Activated T-cell treated with anti-CD3 and anti-CD28 coated beads, Interleukin-2, amount 50 U/mL, for 4 hours (primary cell): ENCODE results near the gene DGKI. TPM values are rescaled to one million over a fixed set of nuclear protein-coding genes. Genes with fewer than 3 reads are reported as not detected.

Experiments
- ATAC-seq, 2 donors: fragments of 200-7000 bp; cut with Tn5 transposase; one replicate each; pipeline ENCODE4 v1.10.0; 2021
- DNase-seq: peaks from one replicate; pipeline ENCODE4 v3.0.0-alpha.2; 2020
- H3K27me3 Mint-ChIP-seq: one replicate; pipeline ENCODE4 v1.8.0; 2021; ENCODE audit warnings: low read depth, mixed read lengths
- H3K36me3 Mint-ChIP-seq: one replicate; pipeline ENCODE4 v1.8.0; 2022; ENCODE audit warnings: mixed read lengths; ENCODE audit not compliant: insufficient read depth
- H3K4me1 Mint-ChIP-seq: one replicate; pipeline ENCODE4 v1.8.0; 2021; ENCODE audit warnings: low read depth, mixed read lengths
- H3K4me3 Mint-ChIP-seq: one replicate; pipeline ENCODE4 v1.8.0; 2021; ENCODE audit warnings: mild to moderate bottlenecking, moderate library complexity, mixed read lengths
- H3K9me3 Mint-ChIP-seq: one replicate; pipeline ENCODE4 v1.8.0; 2021; ENCODE audit warnings: mixed read lengths
- total RNA-seq, 3 donors: library from RNA; stranded (reverse); gene quantifications; one replicate each; pipeline ENCODE4 v1.2.1, GENCODE V29; 2021

DGKI gene
- total RNA-seq, 3 donors from 2014 or later: 1.2 to 4.3 (median 1.3) TPM

DNA sequence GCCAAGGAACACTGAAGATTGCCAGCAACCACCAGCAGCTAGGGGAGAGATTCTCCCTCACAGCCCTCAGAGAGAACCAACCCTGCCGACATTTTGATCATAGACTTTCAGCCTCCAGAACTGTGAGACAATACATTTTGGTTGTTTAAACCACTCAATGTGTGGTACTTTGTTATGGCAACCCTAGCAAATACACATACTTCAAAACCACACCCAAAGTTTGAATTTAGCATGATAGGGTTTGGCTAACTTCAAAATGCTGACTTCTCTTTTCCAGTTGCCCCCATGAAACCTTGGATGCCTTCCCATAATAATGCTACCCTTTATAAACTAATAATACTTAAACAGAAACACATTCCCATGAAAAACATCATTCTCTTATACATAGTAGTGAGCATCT, 149.8 kb downstream of the DGKI start:
- no peak for DNase-seq
- H3K4me3 Mint-ChIP-seq: no peak overlapping the region
- peaks cover 11% of the 10 kb centered on the region for H3K27me3 Mint-ChIP-seq
- no peaks in the 10 kb centered on the region for H3K4me1 Mint-ChIP-seq
- ATAC-seq: no peak
- H3K36me3 Mint-ChIP-seq: no peaks in the 10 kb centered on the region
- no peaks in the 10 kb centered on the region for H3K9me3 Mint-ChIP-seq

GRCh38 chr7:137696376-137696775, 150.4 kb downstream of the DGKI start:
- Mint-ChIP-seq H3K4me1 (no peaks in the 10 kb centered on the region), H3K36me3 (no peaks in the 10 kb centered on the region), H3K27me3 (peaks cover 11% of the 10 kb centered on the region), H3K9me3 (no peaks in the 10 kb centered on the region), H3K4me3 (no peak overlapping the region)
- no peak for DNase-seq
- ATAC-seq: no peak

GRCh38 chr7:137695942-137696341, 150.8 kb downstream of the DGKI start:
- no peaks in the 10 kb centered on the region for H3K4me1 Mint-ChIP-seq
- H3K4me3 Mint-ChIP-seq: no peak overlapping the region
- ATAC-seq: no peak

GRCh38 chr7:137695494-137695893, 151.3 kb downstream of the DGKI start:
- Mint-ChIP-seq H3K36me3 (no peaks in the 10 kb centered on the region), H3K27me3 (peaks cover 11% of the 10 kb centered on the region), H3K4me1 (no peaks in the 10 kb centered on the region), H3K9me3 (no peaks in the 10 kb centered on the region), H3K4me3 (no peak overlapping the region)
- ATAC-seq (no peak), DNase-seq (no peak)

More at GRCh38 chr7:137695942-137696341, 150.8 kb downstream of the DGKI start:
- Mint-ChIP-seq H3K27me3 (peaks cover 11% of the 10 kb centered on the region), H3K9me3 (no peaks in the 10 kb centered on the region), H3K36me3 (no peaks in the 10 kb centered on the region)
- no peak for DNase-seq

DNA sequence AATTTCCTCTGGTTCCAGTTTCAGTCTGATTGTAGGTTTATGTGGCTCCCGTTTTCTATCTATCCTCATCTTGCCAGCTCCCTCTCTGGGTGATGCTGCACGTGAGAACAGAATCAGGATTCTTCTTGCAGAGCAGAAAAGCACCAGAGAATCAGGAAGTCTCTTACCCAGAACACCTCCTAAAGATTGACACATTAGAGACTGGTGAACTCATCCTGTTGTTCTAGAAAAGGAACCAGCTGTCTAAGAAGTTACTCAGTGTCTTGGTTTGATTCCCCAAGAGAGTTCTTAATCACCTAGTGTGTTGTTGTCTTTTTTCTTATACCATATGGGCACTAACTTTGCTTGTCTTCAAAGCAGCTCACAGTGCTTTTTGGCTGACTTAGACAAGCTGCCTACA, 152.4 kb downstream of the DGKI start:
- no peaks in the 10 kb centered on the region for H3K36me3 Mint-ChIP-seq
- H3K4me1 Mint-ChIP-seq: no peaks in the 10 kb centered on the region
- H3K4me3 Mint-ChIP-seq: no peak overlapping the region
- no peak for DNase-seq
- peaks cover 11% of the 10 kb centered on the region for H3K27me3 Mint-ChIP-seq
- no peak for ATAC-seq
- H3K9me3 Mint-ChIP-seq: no peaks in the 10 kb centered on the region

- no peaks in the 10 kb centered on the region for H3K36me3 Mint-ChIP-seq
- ATAC-seq (no peak), DNase-seq (no peak)
- H3K4me1 Mint-ChIP-seq: no peaks in the 10 kb centered on the region
- no peak overlapping the region for H3K4me3 Mint-ChIP-seq
- H3K27me3 Mint-ChIP-seq: peaks cover 8% of the 10 kb centered on the region
- H3K9me3 Mint-ChIP-seq: no peaks in the 10 kb centered on the region
Measured at GRCh38 chr7:137692399-137692798, 154.4 kb downstream of the DGKI start.

DNA sequence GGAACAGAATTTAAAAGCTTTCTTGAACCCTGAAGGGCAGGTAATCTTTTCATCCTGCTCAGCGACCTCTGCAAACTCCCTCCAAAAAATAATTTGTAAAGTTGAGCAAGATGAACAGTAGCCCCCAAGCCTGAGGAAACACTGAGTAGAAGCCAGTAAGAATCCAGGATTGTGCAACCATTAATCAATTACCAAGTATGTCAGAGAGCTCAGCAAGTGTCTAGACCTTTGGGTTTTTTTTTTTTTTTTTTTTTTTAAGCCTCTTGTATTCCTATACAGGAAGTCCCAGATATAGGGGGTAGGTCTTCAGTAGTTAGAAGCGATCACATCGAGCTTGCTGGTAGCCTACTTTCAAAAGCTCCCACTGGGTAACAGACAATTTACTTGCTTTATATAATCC, 155.2 kb downstream of the DGKI start:
- Mint-ChIP-seq H3K36me3 (no peaks in the 10 kb centered on the region), H3K9me3 (no peaks in the 10 kb centered on the region), H3K27me3 (peaks cover 5% of the 10 kb centered on the region), H3K4me3 (no peak overlapping the region), H3K4me1 (no peaks in the 10 kb centered on the region)
- DNase-seq (no peak), ATAC-seq (no peak)

- H3K36me3 Mint-ChIP-seq: no peaks in the 10 kb centered on the region
- H3K27me3 Mint-ChIP-seq: peaks cover 2% of the 10 kb centered on the region
- H3K9me3 Mint-ChIP-seq: no peaks in the 10 kb centered on the region
- DNase-seq: no peak
- ATAC-seq: no peak
- no peak overlapping the region for H3K4me3 Mint-ChIP-seq
- no peaks in the 10 kb centered on the region for H3K4me1 Mint-ChIP-seq
Measured at GRCh38 chr7:137690635-137691034, 156.1 kb downstream of the DGKI start.

GRCh38 chr7:137689761-137690160, 157.0 kb downstream of the DGKI start:
- H3K4me1 Mint-ChIP-seq: no peaks in the 10 kb centered on the region
- H3K9me3 Mint-ChIP-seq: no peaks in the 10 kb centered on the region
- DNase-seq: no peak
- ATAC-seq: no peak
- H3K4me3 Mint-ChIP-seq: no peak overlapping the region
- H3K27me3 Mint-ChIP-seq: peaks cover 5% of the 10 kb centered on the region
- no peaks in the 10 kb centered on the region for H3K36me3 Mint-ChIP-seq

- H3K36me3 Mint-ChIP-seq: no peaks in the 10 kb centered on the region
- H3K4me3 Mint-ChIP-seq: no peak overlapping the region
- no peaks in the 10 kb centered on the region for H3K4me1 Mint-ChIP-seq
- DNase-seq: no peak
- ATAC-seq: no peak
- H3K27me3 Mint-ChIP-seq: peaks cover 5% of the 10 kb centered on the region
- no peaks in the 10 kb centered on the region for H3K9me3 Mint-ChIP-seq
Measured at GRCh38 chr7:137687556-137688265, 159.1 kb downstream of the DGKI start.

GRCh38 chr7:137685433-137686164, 161.2 kb downstream of the DGKI start:
- no peaks in the 10 kb centered on the region for H3K4me1 Mint-ChIP-seq
- H3K36me3 Mint-ChIP-seq: no peaks in the 10 kb centered on the region
- DNase-seq (no peak), ATAC-seq (no peak)
- no peaks in the 10 kb centered on the region for H3K9me3 Mint-ChIP-seq
- peaks cover 8% of the 10 kb centered on the region for H3K27me3 Mint-ChIP-seq
- H3K4me3 Mint-ChIP-seq: no peak overlapping the region

- no peaks in the 10 kb centered on the region for H3K9me3 Mint-ChIP-seq
- ATAC-seq (no peak), DNase-seq (no peak)
- no peak overlapping the region for H3K4me3 Mint-ChIP-seq
- no peaks in the 10 kb centered on the region for H3K4me1 Mint-ChIP-seq
- H3K36me3 Mint-ChIP-seq: no peaks in the 10 kb centered on the region
- peaks cover 8% of the 10 kb centered on the region for H3K27me3 Mint-ChIP-seq
Measured at GRCh38 chr7:137684776-137685175, 162.0 kb downstream of the DGKI start.

DNA sequence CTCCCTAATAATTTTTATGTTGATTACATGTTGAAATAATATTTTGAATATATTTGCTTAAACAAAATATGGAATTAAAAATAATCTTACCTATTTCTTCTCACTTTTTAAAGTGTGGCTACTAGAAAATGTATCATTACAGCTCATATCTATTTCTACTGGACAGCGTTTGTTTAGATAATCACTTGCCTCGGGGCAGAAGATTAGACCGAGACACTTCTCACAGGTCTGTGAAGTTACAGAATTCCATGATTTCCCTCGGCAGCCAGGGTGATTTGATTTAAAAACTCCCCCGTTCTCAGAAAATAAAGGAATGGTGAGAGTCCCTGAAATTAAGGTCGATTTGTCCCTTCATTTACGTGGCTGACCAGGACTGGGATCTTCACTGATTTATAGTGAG, 162.5 kb downstream of the DGKI start:
- Mint-ChIP-seq H3K4me1 (no peaks in the 10 kb centered on the region), H3K9me3 (no peaks in the 10 kb centered on the region), H3K4me3 (no peak overlapping the region), H3K36me3 (no peaks in the 10 kb centered on the region), H3K27me3 (peaks cover 8% of the 10 kb centered on the region)
- no peak for ATAC-seq
- no peak for DNase-seq

GRCh38 chr7:137682596-137682995, 164.2 kb downstream of the DGKI start:
- Mint-ChIP-seq H3K9me3 (no peaks in the 10 kb centered on the region), H3K27me3 (peaks cover 8% of the 10 kb centered on the region), H3K4me1 (no peaks in the 10 kb centered on the region), H3K4me3 (no peak overlapping the region), H3K36me3 (no peaks in the 10 kb centered on the region)
- no peak for ATAC-seq
- DNase-seq: no peak
